HT1080 (cell line): ENCODE results near the gene CLINT1. TPM values are rescaled to one million over a fixed set of nuclear protein-coding genes. Genes with fewer than 3 reads are reported as not detected.

Experiments
- small RNA-seq: library from RNA; depleted of rRNA; stranded (forward); fragments of <200 nt; gene quantifications from one replicate; pipeline ENCODE3, GENCODE V24; 2014
- total RNA-seq: library from RNA; depleted of rRNA; stranded (reverse); fragments of >200 nt; shearing (Covaris generic); gene quantifications from 2 replicates; pipeline ENCODE4 v1.2.3, GENCODE V29; 2014; rRNA removed

The CLINT1 gene
- total RNA-seq, 1 experiment from 2014 or later, result 95.5 TPM

Small RNAs within 50 kb of the gene (small RNA-seq; reads per million reads assigned to genes)
- gene AC026407.1, result not detected
- gene RNU6-260P, result not detected

Other genes starting within 250 kb of the CLINT1 start
- gene SOX30, start 206.7 kb downstream of the CLINT1 start, total RNA-seq, result not detected in 2 replicates
- gene C5orf52, start 187.6 kb downstream of the CLINT1 start, total RNA-seq, result not detected in 2 replicates
- 22.6 and 33.9 TPM in 2 replicates for gene THG1L, start 127.7 kb downstream of the CLINT1 start, total RNA-seq
- gene LSM11, start 115.4 kb downstream of the CLINT1 start, total RNA-seq, result 3.1 and 3.6 TPM in 2 replicates